ENCODE measurements around the gene MVK.

GRCh38 chr12:109600995-109601394, 27.4 kb downstream of the MVK start:
- no peak for TF ChIP-seq EZH2 (IDR thresholded peaks at IDR 0.05; ENCODE audit: insufficient read depth, poor library complexity, severe bottlenecking)
- TF ChIP-seq EZH2phosphoT487 (IDR thresholded peaks at IDR 0.05; ENCODE audit: insufficient read depth, low read depth): no peak

Measured in GM23248 (cell line).